DOHH2 (cell line): Measurements from ENCODE around the gene PARVB.

Source experiments
- EZH2phosphoT487 ChIP-seq: fragments of 200-600 bp; sonication (generic); IDR thresholded peaks from 2 replicates; pipeline ENCODE4 v1.6.1; 2017; ENCODE audit warnings: borderline replicate concordance, mild to moderate bottlenecking, antibody characterized with exemption, low read length, moderate library complexity, mixed read lengths
- TF ChIP-seq, protein P1 (sequence below): fragments of 200-600 bp; sonication (generic); IDR thresholded peaks from one replicate; pipeline ENCODE4 v1.5.1; 2014; ENCODE audit warnings: antibody characterized with exemption, mild to moderate bottlenecking, low read depth, low read length; ENCODE audit not compliant: poor library complexity, severe bottlenecking

DNA sequence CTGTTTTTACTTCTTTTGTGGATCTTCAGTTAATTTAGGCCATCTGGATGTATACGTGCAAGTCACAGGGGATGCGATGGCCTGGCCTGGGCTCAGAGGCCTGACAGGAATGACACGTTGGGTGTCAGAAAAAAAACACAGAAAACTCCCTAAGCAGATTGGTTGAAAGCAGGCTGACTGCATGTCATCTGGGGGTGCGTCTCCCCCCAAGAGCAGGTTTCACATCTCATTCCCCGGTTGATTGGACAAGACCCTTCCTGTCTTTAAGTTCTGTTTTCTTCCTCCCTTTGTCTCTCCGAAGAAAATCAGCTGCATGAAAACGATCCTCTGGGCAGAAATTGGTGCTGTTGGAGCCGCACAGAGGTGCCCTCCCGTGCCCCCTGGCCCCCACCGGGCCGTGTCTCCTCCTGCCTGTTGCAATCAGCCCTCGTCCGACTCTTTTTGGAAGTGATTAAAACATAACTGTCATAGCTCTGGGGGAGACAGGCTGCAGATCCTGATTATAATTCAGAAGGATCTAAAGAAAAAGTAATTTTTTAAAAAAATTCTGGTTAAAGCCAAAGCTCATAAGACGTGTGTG lies 84.8 kb downstream of the PARVB start:
- TF ChIP-seq, protein P1, sequence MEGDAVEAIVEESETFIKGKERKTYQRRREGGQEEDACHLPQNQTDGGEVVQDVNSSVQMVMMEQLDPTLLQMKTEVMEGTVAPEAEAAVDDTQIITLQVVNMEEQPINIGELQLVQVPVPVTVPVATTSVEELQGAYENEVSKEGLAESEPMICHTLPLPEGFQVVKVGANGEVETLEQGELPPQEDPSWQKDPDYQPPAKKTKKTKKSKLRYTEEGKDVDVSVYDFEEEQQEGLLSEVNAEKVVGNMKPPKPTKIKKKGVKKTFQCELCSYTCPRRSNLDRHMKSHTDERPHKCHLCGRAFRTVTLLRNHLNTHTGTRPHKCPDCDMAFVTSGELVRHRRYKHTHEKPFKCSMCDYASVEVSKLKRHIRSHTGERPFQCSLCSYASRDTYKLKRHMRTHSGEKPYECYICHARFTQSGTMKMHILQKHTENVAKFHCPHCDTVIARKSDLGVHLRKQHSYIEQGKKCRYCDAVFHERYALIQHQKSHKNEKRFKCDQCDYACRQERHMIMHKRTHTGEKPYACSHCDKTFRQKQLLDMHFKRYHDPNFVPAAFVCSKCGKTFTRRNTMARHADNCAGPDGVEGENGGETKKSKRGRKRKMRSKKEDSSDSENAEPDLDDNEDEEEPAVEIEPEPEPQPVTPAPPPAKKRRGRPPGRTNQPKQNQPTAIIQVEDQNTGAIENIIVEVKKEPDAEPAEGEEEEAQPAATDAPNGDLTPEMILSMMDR, result no peak
- TF ChIP-seq EZH2phosphoT487, result no peak
